Thyroid gland (tissue), 4 donors: Measurements from ENCODE around the gene MREG.

Experiments
- CTCF ChIP-seq, 6 experiments: fragments of 200-600 bp in 3 of 6; fragments of 450-650 bp in 3 of 6; sonication (generic) in 3 of 6; IDR thresholded peaks; one replicate each; pipeline ENCODE4 v1.5.1; 2016 to 2019; ENCODE audit warnings: antibody characterized with exemption in 6 of 6, mild to moderate bottlenecking in 2 of 6, inconsistent platforms in 1 of 6, moderate library complexity in 1 of 6
- POLR2A ChIP-seq, 2 donors: fragments of 450-650 bp; IDR thresholded peaks; one replicate each; pipeline ENCODE4 v1.6.1; 2017; ENCODE audit warnings: antibody characterized with exemption in 2 of 2, mild to moderate bottlenecking in 2 of 2, moderate library complexity in 1 of 2

GRCh38 chr2:215979620-215980019 lies 33.7 kb downstream of the MREG start:
- no peak for TF ChIP-seq CTCF (IDR thresholded peaks at IDR 0.05)
- TF ChIP-seq POLR2A (IDR thresholded peaks at IDR 0.05), result no peak
